ENCODE measurements around the gene TRIB2. TPM values are rescaled to one million over a fixed set of nuclear protein-coding genes. Genes with fewer than 3 reads are reported as not detected.

The TRIB2 gene
- total RNA-seq, 1 donor from 2014 or later, result 142 TPM

DNA sequence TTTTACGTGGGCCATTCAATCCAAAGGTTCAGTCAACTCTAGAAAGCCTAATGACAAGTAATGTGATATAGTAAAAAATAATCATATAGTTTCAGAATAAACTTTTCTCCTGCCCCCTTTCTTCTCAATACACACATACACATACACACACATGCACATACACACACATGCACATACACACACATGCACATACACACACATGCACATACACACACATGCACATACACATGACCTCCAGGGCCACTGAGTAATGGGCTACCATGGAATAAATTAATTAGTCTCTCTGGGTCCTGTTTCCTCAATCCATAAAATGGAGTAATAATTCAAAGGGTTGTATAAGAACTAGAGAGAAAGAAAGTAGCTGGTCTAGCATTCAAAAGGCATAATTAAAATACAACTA lies 5.4 kb upstream of the TRIB2 start:
- TF ChIP-seq, protein P1, sequence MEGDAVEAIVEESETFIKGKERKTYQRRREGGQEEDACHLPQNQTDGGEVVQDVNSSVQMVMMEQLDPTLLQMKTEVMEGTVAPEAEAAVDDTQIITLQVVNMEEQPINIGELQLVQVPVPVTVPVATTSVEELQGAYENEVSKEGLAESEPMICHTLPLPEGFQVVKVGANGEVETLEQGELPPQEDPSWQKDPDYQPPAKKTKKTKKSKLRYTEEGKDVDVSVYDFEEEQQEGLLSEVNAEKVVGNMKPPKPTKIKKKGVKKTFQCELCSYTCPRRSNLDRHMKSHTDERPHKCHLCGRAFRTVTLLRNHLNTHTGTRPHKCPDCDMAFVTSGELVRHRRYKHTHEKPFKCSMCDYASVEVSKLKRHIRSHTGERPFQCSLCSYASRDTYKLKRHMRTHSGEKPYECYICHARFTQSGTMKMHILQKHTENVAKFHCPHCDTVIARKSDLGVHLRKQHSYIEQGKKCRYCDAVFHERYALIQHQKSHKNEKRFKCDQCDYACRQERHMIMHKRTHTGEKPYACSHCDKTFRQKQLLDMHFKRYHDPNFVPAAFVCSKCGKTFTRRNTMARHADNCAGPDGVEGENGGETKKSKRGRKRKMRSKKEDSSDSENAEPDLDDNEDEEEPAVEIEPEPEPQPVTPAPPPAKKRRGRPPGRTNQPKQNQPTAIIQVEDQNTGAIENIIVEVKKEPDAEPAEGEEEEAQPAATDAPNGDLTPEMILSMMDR (IDR thresholded peaks at IDR 0.05), result no peak
- Mint-ChIP-seq H3K4me3 (ENCODE audit: unreplicated experiment) (no peak overlapping the region), H3K9me3 (ENCODE audit: unreplicated experiment) (no peaks in the 10 kb centered on the region), H3K4me1 (ENCODE audit: unreplicated experiment) (peaks cover 25% of the 10 kb centered on the region), H3K36me3 (ENCODE audit: unreplicated experiment) (peaks cover 2% of the 10 kb centered on the region), H3K27me3 (ENCODE audit: unreplicated experiment) (no peaks in the 10 kb centered on the region), H3K27ac (ENCODE audit: unreplicated experiment) (no peak overlapping the region)
- DNase-seq (ENCODE audit: extremely low spot score, unreplicated experiment), result no peak

DNA sequence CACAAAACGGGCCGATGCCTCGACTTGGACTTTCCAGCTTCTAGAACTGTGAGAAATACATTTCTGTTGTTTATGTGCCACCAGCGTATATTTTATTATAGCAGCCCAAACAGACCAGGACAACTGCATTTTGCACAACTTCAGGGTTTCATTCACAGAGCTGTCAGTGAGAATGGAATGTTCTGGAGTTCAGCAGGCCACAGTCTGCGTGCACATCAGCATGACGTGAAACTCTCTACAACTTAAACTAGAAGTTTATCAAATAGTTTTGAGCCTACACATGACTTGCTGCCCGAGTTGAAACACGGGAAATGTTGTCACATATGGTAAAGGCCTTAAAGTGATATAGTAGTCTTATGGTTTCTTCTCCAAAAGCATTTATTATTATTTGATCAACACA lies 3.9 kb upstream of the TRIB2 start:
- TF ChIP-seq, protein P1 (IDR thresholded peaks at IDR 0.05), result no peak
- Mint-ChIP-seq H3K27ac (ENCODE audit: unreplicated experiment) (no peak overlapping the region), H3K4me1 (ENCODE audit: unreplicated experiment) (peaks cover 25% of the 10 kb centered on the region), H3K4me3 (ENCODE audit: unreplicated experiment) (no peak overlapping the region), H3K9me3 (ENCODE audit: unreplicated experiment) (no peaks in the 10 kb centered on the region), H3K36me3 (ENCODE audit: unreplicated experiment) (peaks cover 2% of the 10 kb centered on the region), H3K27me3 (ENCODE audit: unreplicated experiment) (no peaks in the 10 kb centered on the region)
- no peak for DNase-seq (ENCODE audit: extremely low spot score, unreplicated experiment)

DNA sequence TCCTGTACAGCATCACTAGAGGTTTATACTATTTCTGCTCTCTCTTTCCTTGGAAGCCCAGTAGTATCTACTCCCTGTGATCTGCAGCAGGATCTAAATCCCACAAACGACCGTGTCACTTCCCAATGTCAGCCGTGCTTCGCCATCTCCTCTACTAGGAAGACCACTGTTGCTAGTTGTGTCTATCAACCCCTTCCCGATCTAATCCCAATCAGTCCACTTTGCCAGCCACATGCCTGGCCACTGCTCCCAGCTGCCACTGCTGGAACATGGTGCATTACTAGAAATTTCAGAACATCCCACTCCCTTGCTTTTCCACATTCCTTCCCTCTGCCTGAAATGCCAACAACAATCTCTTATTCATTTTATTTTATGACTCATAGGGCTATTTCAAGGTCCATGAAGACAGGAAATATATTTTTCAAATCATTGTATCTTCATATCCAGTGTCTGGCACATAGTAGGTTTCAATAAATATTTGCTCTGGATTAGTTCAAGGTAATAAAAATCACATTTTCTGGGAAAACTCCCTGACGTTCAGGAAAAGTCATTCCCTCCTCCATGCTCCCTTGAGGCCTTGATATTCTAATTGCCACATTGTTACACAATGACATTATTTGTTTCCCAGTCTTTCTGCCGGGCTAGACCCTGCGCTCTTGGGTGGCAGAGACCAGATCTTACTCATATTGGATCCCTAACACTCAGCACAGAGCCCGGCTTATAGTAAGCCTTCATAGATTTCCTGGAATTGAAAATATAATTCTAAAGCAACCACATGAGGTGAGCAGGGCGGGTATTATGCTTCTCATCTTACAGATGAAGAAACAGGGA lies 2.1 kb upstream of the TRIB2 start:
- H3K4me1 Mint-ChIP-seq (ENCODE audit: unreplicated experiment), result peaks cover 25% of the 10 kb centered on the region
- H3K27ac Mint-ChIP-seq (ENCODE audit: unreplicated experiment), result peak overlapping the region; percentile 99
- H3K36me3 Mint-ChIP-seq (ENCODE audit: unreplicated experiment), result peaks cover 14% of the 10 kb centered on the region

DNA sequence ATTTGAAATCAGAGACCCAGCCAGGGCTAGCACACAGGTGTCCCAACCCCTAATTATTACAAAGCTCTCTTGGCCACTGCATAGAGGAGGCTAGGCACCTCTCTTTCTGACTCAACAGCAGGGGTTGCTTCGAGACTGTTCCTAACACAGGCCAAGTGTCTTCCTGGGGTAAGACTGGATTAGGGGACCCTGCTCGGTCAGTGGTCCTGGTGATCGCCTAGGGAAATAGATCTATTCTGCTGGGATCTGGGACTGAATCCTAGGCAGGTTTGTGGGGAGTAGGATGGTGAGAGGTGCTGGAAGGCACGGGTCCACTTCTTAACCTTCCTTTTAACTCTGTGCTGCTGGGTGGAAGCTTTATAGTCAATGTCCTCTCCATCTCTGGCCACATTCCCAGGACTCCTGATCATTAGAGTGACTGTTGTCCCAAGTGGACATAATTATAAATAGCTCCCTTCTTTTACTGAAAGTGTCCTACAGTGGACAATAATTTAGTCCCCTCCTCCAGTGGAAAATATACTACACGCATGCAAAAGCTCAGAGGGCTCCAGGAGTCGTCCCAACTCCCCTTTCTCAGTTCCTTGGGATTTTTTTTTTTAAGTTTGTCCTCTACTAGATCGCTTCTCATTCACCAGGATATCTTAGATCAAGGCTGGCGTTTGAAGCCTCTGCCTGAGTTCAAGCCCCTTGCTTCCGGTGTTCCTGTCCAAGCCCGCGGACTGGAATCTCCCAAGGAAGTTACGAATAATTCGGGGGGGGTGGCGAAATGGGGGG lies 1.3 kb upstream of the TRIB2 start:
- no peaks in the 10 kb centered on the region for H3K9me3 Mint-ChIP-seq (ENCODE audit: unreplicated experiment)

More for the DNA sequence above, 2.1 kb upstream of the TRIB2 start:
- no peak for DNase-seq (ENCODE audit: extremely low spot score, unreplicated experiment)
- no peak overlapping the region for H3K4me3 Mint-ChIP-seq (ENCODE audit: unreplicated experiment)
- TF ChIP-seq, protein P1 (IDR thresholded peaks at IDR 0.05), result no peak
- no peaks in the 10 kb centered on the region for H3K9me3 Mint-ChIP-seq (ENCODE audit: unreplicated experiment)
- H3K27me3 Mint-ChIP-seq (ENCODE audit: unreplicated experiment), result no peaks in the 10 kb centered on the region

More for the DNA sequence above, 1.3 kb upstream of the TRIB2 start:
- H3K4me1 Mint-ChIP-seq (ENCODE audit: unreplicated experiment), result peaks cover 25% of the 10 kb centered on the region
- H3K27me3 Mint-ChIP-seq (ENCODE audit: unreplicated experiment), result no peaks in the 10 kb centered on the region
- peaks cover 14% of the 10 kb centered on the region for H3K36me3 Mint-ChIP-seq (ENCODE audit: unreplicated experiment)
- TF ChIP-seq, protein P1 (IDR thresholded peaks at IDR 0.05), result no peak
- H3K4me3 Mint-ChIP-seq (ENCODE audit: unreplicated experiment), result peak overlapping the region; percentile 89
- H3K27ac Mint-ChIP-seq (ENCODE audit: unreplicated experiment), result peak overlapping the region; percentile 99
- DNase-seq (ENCODE audit: extremely low spot score, unreplicated experiment), result peak; percentile 57
